Astrocyte (in vitro differentiated cells and primary cell): ENCODE data around the gene RAPSN.

ENCODE experiments used
- EZH2 ChIP-seq: IDR thresholded peaks from 2 replicates; pipeline ENCODE4 v1.6.1; 2012; ENCODE audit warnings: mild to moderate bottlenecking, low read length, inconsistent platforms; ENCODE audit not compliant: insufficient read depth
- TF ChIP-seq, protein P1 (sequence below): IDR thresholded peaks from 2 replicates; pipeline ENCODE4 v1.5.1; 2011; ENCODE audit warnings: low read depth, mild to moderate bottlenecking, inconsistent platforms, low read length, moderate library complexity; ENCODE audit not compliant: insufficient read depth

- TF ChIP-seq, protein P1, sequence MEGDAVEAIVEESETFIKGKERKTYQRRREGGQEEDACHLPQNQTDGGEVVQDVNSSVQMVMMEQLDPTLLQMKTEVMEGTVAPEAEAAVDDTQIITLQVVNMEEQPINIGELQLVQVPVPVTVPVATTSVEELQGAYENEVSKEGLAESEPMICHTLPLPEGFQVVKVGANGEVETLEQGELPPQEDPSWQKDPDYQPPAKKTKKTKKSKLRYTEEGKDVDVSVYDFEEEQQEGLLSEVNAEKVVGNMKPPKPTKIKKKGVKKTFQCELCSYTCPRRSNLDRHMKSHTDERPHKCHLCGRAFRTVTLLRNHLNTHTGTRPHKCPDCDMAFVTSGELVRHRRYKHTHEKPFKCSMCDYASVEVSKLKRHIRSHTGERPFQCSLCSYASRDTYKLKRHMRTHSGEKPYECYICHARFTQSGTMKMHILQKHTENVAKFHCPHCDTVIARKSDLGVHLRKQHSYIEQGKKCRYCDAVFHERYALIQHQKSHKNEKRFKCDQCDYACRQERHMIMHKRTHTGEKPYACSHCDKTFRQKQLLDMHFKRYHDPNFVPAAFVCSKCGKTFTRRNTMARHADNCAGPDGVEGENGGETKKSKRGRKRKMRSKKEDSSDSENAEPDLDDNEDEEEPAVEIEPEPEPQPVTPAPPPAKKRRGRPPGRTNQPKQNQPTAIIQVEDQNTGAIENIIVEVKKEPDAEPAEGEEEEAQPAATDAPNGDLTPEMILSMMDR = no peak
- no peak for TF ChIP-seq EZH2
These were observed 11.1 kb downstream of the RAPSN start for GRCh38 chr11:47437746-47438418.
